Measurements from ENCODE around the gene PSMF1.

PSMF1 gene

DNA sequence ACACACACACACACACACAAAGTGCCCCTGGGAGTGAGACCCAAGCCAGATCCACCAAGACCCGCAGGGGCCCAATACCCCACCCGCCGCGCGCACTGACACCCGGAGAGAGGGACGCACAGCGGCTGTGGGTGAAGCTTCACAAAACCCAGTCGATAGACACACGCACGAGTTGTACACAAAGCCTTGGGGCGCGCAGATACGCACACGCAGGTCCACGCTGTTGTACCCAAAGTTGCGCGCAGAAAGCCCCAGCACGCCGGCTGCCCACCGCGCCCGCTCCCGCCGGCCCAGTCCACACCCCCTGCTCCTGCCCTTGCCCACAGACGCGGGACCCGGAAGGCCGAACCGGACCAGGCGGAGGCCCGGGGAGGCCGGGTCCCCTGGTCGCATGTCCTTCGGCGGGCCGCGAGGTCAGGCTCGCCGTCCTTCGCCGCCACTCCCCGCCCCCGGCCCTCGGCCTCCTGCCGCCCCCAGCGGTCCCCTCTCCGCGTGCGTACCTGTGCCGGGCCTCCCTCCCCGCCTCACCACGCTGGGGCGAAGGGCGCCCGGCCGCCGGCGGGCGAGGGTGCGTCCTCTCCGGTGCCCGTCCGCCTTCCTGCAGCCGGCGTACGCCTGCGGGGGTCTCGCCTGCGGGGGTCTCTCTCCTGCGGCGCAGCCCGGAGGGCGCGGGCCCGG lies 66.4 kb downstream of the PSMF1 start, which contains the start of gene TMEM74B:
TMEM74B (minus strand) TSS at position 344 of the 678 bp plus-strand sequence. CDS start 1,180 bp downstream, outside the sequence.
- intact Hi-C loops (cut with DNase I) = no loop called here
- DNase-seq = peak in 21 of 42 donors; percentile 7 to 58 (median 28)

DNA sequence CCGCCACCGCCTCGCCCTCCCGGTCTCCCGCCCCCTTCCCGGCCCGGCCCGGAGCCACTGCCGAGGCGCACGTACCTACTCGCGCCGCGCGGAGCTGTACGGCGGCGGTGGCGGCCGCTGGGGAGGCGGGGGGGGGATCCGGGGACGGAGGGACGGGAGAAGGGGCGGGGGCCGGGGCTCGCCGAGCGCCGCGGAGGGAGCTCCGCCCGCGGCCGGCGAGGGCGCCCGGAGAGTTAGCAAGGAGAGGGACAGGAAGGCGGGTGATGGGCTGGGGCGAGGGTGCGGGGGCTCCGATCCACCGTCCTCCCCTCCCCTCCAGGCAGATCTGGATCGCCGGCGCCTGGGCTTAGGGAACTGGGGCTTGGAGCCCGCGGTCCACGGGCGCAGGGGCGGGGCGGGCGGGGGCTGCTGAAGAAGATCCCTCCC lies 66.9 kb downstream of the PSMF1 start:
- DNase-seq = peak in 5 of 42 donors; percentile 8 to 45 (median 20)
- intact Hi-C loops (cut with DNase I) = no loop called here

DNA sequence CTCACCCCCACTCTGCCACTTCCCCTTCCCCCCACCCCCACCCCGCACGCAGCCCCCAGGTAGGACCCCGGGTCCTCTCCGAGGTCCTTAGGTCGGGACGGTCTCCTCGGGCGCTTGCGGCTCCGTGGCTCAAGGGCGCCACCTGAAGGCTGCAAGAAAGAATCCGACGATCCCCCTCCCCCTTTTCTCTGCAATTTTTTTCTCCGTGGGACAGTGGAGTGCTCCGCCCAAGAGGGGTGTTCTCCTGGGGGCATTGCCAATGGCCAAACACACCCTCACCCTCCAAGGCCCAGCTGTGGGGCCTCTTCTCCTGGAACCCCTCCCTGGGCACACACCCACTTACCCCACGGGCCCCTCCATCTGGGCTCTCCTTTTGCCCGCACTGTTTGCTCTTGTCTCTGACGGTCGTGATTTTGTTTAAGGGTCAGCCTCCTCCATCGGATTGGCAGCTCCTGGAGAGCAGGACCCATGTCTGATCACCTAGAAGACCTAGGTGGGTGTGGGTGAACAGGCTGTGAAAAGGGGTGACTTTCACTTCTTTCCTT lies 67.5 kb downstream of the PSMF1 start:
- intact Hi-C loops (cut with DNase I) = no loop called here
- DNase-seq = peak in 39 of 42 donors; percentile 19 to 77 (median 50)

DNA sequence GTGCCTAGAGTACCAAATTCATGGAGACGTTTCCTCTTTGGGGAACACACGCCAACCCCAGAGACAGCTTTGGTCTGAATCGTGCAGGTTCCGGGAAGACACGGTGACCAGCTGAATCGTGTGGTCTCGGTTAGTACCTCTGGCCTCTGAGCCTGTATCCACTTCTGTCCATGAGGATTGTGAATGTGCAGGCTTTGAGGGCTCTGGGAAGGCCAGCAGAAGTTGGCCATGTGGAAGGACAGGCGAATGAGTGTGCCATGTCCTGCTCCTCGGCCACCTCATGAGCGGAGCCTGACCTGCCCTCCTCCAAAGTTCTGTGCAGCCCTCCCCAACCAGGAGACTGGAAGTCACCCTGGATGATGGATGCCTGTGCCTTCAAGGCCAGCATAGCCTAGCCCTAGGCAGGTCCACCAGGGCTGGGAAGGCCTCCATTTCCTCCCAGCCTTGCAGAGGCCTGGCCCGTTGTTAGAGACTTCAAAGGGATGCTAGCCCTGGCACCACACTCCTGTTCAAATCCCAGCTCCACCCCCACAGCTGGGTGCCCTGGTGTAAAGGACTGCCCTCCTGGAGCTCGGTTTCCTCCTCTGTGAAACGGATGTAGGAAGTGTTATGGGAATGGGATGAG lies 68.1 kb downstream of the PSMF1 start:
- intact Hi-C loops (cut with DNase I) = no loop called here

DNA sequence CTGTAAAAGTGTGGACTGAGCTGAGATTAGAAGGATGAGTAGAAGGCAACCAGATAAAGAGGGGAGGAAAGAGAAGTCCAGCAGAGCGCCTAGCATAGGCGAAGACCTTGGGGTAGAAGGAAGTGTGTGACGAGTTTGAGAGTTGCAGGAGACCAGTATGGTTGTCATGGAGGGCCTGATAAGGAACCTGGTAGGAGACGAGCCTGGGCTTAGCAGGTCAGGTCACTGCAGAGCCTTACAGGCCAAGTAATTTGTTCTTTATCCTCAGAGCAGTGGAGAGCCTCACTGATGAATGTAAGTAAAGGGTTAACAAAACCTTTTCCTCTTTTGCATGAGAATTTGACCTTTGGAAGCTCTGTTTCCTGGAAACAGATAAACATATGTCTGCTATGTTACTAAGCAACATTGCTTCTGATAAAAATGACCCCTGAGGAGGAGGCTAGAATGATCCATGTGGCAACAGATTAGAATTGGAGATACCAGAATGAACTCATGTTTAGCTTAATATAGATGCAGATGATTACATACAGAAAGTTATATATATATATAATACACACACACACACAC lies 69.3 kb downstream of the PSMF1 start:
- intact Hi-C loops (cut with DNase I) = no loop called here
- no peak for DNase-seq

More for the DNA sequence above, 68.1 kb downstream of the PSMF1 start:
- no peak for DNase-seq

DNA sequence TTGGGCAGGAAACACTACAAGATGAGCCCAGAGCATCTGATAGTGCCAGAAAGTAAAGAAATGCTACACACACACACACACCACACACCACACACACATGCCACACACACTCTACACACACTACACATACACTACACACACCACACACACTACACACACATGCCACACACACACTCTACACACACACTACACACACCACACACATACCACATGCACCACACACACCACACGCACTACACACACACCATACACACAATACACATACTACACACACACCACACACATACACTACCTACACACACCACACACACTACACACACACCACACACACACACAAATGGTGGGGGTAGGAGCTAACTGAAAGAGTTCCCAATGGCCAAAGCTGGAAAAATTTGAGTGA lies 69.9 kb downstream of the PSMF1 start:
- no peak for DNase-seq
- intact Hi-C loops (cut with DNase I) = no loop called here

DNA sequence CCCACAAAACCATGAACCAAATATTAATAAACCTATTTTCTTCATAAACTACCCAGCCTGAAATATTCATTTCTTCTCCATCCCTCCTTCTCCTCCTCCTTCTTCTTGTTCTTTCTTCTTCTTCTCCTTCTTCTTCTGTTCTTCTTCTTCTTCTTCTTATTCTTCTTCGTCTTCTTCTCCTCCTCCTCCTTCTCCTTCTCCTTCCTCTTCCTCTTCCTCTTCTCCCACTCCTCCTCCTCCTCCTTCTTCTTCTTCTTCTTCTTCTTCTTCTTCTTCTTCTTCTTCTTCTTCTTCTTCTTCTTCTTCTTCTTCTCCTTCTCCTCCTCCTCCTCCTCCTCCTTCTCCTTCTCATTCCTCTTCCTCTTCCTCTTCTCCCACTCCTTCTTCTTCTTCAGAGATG lies 71.4 kb downstream of the PSMF1 start:
- no peak for DNase-seq
- intact Hi-C loops (cut with DNase I) = no loop called here

DNA sequence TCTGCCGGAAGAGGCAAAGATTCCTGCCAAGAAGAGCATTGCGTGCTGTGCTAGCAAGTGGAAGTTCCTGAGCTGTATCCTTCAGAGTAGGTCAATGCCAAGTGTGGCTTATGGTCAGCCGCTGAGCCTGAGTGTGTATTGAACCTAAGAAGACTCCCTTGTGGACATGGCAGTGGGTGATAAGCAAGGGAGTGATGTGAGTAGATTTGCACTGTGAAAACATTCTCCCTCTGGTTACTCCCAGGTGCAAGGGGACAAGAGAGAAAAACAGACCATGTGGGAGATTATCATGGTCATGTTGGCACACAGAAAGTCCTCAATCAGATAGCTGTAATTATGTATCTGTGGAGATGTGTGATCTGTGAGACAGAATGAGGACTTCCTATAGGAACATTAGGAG lies 72.4 kb downstream of the PSMF1 start:
- no peak for DNase-seq
- intact Hi-C loops (cut with DNase I) = no loop called here

DNA sequence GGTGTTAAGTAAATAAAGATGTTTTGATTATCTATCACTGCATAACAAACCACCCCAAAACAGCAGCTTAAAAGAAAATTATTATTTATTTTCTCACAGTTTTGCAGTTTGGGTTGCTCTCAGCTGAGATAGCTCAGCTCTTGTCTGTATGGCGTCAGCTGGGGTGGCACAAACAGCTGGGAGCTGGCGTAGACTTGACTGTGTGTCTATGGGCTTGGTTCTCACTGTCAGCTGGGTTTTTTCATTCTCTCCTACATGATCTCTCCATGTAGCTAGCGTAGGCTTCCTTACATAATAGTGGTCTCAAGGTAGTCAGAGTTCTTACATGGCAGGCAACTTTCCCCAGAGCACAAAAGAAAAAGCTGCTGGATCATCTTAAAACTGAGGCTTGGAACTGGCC lies 72.9 kb downstream of the PSMF1 start:
- intact Hi-C loops (cut with DNase I) = no loop called here
- peak in 4 of 42 donors; percentile 50 to 78 (median 64) for DNase-seq

DNA sequence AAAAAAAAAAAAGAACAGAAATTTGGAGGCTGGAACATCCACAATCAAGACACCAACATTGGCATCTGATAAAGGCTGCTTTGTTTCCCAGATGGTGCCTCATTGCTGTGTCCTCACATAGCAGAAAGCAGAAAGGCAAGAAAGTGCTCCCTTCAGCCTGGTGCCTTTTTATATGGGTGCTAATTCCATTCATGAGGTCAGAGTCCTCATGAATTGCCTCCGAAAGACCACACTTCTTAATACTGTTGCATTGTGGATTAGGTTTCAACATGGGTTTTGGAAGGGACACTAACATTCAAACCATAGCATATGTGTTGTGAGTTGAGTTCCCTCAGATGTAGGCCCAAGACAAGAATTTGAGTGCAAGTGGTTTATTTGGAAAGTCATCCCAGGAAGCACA lies 76.8 kb downstream of the PSMF1 start:
- no peak for DNase-seq
- intact Hi-C loops (cut with DNase I) = no loop called here

DNA sequence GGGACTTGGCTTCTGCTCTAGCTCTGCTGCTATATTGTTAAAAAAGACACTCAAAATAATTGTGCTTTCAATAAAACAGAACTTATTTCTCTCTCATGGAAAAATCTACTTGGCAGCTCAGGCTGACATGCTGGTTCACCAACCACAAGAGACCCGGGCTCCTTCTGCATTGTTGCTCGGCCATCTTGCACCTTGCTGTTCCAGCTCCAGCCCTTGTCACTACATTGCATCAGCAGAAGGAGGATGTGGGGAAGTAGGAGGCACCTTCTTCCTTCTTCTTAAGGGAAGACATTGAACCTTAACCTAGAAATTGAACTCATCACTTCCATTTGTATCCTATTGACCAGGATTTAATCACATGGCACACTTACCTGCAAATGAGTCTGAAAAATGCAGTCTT lies 78.2 kb downstream of the PSMF1 start:
- intact Hi-C loops (cut with DNase I) = no loop called here

DNA sequence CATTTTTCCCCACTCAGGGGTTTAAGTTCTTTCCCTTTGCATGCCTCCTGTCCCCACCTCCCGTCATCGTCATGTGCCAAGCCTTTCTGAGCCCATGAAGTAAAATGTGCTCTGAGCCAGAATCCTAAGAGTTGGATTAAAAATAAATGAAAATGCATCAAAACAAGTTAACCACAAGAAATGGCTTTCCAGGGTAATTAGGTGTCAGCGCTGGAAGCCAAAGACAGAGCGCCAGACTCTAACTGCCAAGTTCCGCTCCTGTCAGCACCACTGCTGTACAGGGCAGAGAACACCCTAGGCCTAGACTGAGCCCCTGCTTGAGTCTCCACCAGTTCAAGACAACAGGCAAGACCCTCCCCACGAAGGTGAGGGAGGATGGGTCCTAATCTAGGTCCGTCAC lies 79.4 kb downstream of the PSMF1 start:
- intact Hi-C loops (cut with DNase I) = no loop called here
- DNase-seq = no peak

More for the DNA sequence above, 78.2 kb downstream of the PSMF1 start:
- DNase-seq = no peak

DNA sequence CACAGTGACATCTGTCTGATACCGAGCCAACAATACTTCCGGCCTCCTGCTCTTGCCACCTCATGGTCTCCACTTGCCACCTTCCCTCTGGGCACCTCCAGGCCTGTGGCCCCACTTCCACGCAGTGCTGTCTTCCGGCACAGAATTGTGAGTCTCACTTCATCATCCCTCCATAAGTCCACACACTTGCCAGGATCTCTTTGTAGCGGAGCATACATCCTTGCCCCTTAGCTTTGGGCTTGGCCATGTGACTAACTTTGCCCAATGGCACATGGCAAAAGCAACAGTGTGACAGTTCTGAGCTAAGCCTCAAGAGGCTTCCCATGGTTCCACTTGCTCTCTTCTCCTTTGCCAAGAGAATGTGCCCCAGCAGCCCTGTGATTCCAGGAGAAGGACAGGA lies 80.3 kb downstream of the PSMF1 start:
- no peak for DNase-seq
- intact Hi-C loops (cut with DNase I) = no loop called here

DNA sequence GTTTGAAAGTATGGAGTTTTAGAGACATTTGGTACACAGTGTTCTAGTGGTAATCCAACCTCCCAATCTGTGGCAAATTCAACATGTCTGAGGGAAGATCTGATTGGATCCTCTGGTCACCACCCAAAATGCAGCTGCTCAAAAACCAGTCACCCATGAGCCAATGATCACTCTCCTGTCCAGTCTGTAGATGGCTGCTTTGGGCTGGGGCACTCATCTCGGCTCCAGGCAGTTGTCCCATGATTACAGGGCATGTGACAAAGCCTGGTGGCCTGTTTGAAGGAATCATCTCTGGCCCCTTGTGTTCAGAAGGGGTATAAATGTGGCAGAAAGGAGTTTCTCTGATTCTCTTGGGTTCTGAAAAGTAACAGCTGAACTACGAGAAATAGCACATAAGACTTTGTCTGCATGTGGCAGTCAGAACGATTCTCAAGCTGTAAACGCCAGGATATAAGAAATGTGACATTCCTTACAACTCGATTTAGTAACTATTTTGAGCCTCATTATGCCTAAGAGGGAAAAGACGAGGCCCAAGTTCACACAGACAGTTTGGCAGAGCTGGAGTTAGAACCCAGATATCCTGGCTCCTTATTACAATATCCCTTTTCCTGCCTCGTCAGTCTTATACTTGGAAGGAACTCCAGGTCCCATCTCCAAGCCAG lies 80.9 kb downstream of the PSMF1 start:
- DNase-seq = no peak
- intact Hi-C loops (cut with DNase I) = no loop called here

DNA sequence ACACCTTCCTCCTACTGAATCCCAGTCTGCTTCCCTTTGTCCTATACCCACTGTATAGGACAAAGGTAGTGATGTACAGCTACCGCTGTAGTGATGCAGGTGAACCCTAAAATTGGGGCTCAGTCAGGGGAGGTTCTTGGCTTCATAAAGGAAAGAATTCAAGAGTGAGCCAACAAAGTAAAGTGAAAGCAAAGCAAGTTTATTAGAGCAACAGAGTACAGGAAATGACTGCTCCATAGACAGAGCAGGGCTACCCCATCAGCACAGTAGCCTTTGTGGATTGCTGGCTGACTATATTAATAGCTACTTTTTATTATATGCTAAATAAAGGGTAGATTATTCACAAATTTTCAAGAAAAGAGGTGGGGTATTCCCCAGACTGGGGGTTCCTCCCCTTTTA lies 81.6 kb downstream of the PSMF1 start:
- intact Hi-C loops (cut with DNase I) = loop anchor here (10.0 kb wide), 1 partner anchor 385 kb away; no protein-coding TSS in a partner anchor

DNA sequence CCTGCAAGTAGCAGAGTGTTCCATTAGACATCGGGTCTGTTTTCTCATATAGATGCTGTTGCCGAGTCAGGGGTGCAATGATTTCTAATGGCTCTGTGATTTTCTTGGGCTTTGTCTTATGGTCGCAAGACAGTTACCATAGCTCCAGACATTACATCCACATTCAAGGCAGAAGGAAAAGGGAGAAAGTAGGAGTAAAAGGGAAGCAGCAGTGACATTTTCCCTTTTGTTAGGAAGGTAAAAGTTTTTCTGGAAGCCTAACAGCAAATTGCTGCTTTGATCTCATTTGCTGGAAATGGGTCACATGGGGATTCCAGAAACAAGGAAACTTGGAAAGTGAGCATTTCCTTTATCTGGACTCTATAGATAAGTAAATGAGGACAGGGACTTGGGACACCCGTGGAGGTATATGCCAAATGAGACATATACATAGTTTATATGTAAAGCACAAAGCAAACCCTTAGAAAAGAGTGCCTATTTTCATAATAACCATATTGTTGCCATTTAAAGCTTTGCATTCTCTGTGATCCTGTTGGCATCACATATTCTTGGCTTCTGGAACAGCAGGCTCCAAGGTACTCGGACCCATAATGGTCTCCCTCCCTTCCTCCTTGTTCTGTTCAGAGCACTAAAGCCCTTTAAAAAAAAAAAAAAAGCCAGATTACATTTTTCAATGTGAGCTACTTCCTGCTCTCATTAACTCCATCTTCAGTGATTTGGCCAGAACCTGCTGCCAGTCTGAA lies 84.5 kb downstream of the PSMF1 start, which contains the start of gene C20orf202:
C20orf202 (plus strand) TSS at position 693 of the 743 bp plus-strand sequence. CDS start 132 bp downstream, outside the sequence.
- intact Hi-C loops (cut with DNase I) = loop anchor here (10.0 kb wide), 1 partner anchor 388 kb away; no protein-coding TSS in a partner anchor
- peak in 1 of 42 donors; percentile 2 for DNase-seq

More for the DNA sequence above, 81.6 kb downstream of the PSMF1 start:
- no peak for DNase-seq

DNA sequence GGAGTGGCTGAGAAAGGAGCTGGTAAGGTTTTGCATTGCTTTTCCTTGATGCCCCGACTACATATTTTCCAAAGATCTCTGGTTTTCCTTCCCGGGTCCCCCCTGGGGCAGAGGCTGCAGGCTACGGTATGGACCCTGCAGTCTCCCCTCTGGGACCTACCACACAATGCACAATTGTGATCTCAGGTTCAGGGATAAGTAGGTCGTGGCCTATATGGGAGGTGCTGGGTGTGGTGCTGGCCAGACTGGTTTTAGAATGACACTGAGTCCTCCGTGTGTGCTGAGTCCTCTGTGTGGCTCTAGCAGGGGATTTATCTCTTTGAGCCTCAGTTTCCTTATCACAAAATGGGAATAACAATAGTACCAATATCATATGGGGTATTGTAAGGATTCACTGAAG lies 85.2 kb downstream of the PSMF1 start:
- DNase-seq = no peak
- intact Hi-C loops (cut with DNase I) = loop anchor here (10.0 kb wide), 1 partner anchor 389 kb away; no protein-coding TSS in a partner anchor

DNA sequence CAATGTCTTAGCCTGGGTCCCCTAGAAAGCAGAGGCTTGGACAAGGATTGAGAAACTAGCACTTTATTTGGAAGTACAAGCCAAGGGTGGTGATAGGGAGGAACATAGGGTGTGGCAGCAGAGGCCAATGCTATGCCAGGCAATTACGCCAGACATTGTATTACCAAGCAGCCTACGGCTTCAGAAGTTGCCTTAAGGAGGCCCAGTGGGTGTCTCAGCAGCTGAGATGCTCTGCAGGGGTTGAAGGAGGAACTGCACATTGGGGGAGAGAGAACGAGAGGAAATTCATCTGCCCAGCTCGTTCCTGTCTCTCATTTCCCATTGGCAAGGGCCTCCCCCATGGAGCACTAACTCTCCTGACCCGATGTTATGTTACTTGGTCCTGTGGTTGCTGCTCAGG lies 85.7 kb downstream of the PSMF1 start:
- DNase-seq = no peak

More for the DNA sequence above, 85.7 kb downstream of the PSMF1 start:
- intact Hi-C loops (cut with DNase I) = loop anchor here (10.0 kb wide), 1 partner anchor 389 kb away; no protein-coding TSS in a partner anchor

All from head of caudate nucleus (tissue), 42 donors.